GM18858 (cell line): Measurements from ENCODE around the gene DYNC1I1.
"Not testable (repeated sequence)": the region's sequence is repeated elsewhere in the genome, so short reads cannot be mapped to it uniquely, and the experiment has no call there.

Source experiments
- ATAC-seq: cut with Tn5 transposase; IDR thresholded peaks from one replicate; pipeline ENCODE4 v1.9.1; 2021; ENCODE audit not compliant: unreplicated experiment

Gene DYNC1I1

DNA sequence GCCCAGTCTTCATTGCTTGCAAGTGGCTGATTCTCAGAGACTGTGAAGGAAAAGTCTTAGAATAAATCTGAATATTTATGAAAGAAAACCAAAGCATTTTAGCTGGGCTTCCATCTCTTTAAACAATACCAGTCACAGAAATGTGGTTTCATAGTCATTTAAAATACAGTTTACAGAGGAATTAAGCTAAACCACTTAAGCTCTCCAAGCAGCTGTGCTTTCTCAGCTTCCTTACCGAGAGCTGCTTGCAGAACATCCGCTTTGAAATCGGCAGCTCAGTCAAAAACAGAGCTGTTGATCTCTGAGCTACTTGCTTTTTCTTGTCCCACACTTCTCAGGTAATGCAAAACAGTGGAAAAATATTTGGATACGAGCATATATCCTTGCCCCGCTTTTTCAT is 134.5 kb downstream of the DYNC1I1 start:
- ATAC-seq: no peak

DNA sequence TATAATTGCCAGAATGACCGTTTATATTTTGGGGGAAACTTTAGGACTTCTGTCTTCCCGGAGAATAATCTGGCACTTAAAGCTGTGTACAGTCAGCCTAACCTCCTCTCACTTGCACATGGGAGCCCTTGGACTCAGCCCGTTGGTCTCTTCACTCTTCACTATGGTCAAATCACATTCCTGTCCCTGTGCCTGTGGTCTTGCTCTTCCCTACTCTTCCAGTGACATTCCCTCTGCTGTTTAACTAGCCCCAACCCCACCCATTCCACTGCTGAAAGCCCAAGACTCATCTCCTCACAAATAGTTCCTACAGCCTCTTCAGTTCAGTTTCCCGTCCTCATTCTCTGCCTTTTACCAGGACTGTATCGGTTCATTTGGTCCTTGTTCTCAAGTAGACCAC is 135.0 kb downstream of the DYNC1I1 start:
- no peak for ATAC-seq

DNA sequence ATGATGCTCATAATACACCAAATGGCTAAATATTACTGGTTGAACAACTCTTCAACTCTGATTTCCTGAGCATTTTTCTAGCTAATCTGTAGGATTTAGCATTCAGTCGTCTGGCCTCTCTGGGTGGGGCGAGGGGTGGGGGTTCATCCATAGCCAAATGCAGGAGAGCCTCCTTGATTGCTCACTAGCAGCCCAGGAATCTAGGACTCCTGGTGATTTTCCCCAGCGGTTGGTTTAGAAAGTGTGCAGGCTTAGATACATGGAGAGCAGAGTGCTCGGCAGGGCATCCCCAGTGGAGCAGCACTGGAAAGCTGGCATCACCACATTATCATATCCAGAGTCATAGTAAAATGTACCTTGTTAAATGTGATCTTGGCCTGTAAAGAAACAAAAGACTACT is 136.1 kb downstream of the DYNC1I1 start:
- ATAC-seq: no peak

DNA sequence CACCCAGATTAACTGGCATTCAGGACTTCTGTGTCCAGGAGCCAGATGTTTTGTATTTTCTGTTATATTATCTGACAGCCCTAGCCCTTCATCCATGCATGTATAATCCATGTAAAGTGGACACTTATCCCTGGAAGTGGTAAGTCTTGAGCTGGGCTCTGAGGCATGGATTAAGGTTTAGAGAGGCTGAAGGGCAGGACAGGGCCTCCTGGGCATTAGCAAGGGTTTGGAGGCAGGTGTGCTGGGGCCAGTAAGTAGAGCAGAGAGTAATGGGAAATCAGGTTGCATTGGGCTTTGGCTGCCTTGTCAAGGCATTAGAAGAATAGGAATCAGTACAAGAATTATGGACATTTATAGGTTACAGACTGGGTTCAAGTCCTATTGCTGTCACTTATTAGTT is 138.0 kb downstream of the DYNC1I1 start:
- ATAC-seq: no peak

DNA sequence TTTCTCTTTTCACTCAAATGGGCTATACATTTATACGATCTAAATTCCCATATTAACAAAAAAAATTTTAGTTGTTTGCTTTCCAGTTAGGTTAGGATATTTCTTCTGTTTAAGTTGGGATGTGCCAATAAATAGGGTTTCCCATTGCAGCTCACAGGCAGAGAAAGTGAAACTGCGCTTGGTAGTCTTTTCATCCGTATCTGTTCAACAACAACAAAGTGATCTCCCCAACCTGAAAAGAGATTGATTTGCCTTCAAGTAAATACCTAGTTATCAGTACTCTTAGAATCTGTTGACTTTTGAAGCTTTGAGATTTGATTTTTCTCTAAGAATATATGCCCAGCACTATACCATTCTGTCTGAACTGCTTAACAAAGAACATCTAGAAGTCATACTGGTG is 143.4 kb downstream of the DYNC1I1 start:
- no peak for ATAC-seq

DNA sequence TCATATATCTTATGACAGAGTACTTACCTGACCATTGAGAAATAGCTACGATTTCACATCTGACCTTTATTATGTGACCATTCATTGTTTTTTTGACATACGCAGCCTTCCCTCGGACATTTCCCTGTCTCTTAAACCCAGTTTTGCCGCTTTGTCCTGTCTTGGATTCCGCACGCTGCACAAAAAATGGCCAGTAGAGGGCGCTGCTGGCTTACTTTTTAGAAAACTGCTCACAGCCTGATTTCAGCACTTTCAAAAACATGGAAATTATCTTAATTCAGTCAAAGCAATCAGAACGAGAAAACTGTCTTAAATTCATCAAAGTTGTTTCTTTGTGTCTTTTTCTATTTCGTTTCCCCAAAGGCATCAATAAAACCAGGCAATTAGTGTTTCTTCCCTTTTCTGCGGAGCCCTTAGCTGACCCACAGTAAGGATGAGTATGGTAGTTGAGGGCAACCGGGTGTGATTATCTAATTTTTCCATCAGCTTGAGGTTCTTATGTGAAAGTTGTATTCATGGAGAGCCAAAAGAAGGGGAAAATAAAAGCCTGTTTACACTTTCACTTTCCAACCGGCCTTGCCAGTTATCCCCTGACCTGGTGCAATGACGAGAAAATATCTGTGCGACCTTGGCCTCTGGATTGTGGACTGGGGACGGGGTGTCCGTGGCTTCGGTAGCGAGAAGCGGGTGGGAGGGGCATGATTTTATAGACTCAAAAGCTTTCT is 144.4 kb downstream of the DYNC1I1 start:
- no peak for ATAC-seq

DNA sequence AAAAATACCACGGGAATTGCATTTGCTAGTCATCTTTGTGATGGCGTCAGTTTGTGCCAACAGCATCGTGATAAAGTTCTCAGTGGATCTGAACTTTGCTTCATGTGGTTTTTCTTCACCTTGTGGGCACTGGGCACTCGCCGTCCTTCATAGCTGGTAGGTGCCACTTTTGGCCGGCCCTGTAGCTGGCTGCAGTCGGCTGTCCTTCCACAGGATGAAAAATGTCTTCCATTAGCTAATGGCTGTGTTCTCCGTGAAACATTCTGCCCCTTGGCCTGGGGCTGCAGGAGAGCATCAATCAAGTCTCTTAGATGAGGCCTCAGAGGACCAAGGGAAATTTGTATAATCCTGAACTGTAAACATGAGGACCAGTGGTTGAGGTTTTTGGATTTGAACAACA is 145.3 kb downstream of the DYNC1I1 start:
- no peak for ATAC-seq

DNA sequence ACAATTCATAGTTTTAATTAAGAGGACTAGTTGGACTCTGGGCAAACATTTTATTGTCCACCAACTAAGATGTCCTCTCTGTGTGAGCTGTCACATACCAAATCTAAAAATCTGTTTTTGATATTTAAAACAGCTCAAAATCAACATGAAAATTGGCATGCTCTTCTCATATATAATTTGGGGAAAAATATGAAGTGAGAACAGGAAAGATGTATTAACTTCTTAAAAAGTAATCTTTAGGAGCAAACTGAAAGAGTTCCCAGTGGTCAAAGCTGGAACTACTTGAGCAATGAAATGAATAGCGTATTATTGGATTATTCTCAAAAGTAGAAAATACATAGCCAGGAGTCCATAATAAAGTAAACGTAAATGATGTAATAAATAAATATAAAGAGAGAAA is 147.2 kb downstream of the DYNC1I1 start:
- no peak for ATAC-seq

DNA sequence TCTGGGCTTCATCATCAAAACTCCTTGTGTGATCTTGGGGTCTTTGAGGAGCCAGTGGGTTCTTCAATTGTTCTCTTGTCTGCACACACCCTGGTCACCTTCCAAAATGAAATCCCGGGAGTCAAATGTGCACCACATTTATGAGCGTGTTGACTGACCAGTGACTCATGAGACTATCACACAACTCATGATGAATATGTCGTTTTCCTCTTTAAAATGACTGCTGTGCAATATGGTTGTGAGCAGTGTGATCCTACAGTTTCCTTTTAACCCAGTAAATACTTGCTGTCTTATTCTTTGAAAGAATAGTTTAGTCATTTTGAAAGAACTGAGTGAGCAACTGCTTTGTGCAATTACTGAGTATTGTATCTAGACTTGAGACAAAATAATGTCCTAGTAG is 149.2 kb downstream of the DYNC1I1 start:
- no peak for ATAC-seq

DNA sequence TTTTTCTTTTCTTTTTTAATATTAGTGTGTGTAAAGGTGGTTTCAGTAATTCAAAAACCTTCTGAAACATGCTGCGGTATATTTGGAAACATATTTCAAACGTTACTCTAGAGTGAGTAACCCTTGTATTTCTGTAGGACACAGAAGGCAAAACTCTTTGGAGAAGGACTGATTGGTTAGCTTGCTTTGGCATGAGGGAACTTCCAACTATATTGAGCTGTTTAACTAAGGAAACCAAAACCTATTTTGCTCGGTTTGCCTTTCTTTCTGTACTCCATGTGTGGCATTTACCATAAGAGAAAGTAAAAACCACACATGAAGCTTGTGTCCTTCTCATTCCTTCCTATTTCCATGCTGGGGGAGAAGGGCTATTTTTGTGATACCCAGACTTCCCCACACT is 149.8 kb downstream of the DYNC1I1 start:
- ATAC-seq: no peak

DNA sequence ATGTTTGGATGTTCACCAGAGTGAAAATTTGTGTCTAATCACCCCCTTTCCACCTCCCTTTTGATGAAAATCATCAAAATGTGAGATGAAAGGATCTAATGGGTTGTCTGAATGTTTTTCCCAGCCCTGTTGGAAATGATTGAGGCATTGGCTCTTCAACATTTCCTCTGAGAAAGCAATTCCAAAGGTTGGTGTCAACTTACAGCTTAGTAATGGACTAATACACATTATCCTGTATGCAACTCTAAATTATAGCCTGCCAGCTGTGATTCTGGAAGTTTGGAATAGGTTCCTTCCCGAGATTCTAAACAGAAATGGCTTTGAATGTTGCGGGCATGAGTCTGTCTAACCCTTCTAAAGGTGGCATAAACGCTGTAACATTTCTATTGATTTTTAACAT is 152.9 kb downstream of the DYNC1I1 start:
- no peak for ATAC-seq

DNA sequence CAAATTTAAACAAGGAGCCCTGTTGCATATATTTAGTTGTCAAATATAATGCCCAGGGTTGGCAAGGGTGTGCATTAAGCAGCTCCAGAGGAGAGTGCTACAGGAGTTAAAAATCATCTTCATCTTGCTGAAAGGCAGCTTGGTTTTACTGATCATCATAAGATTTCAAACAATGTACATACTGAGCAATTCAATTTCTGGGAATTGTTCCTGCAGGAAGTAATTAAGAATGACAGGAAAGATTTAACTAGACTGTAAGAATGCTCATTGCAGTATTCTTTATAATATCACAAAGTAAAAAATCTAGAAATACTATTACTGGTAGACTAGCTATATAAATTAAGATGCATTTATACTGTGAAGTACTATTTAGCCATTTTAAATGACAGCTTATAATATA is 153.6 kb downstream of the DYNC1I1 start:
- ATAC-seq: no peak

DNA sequence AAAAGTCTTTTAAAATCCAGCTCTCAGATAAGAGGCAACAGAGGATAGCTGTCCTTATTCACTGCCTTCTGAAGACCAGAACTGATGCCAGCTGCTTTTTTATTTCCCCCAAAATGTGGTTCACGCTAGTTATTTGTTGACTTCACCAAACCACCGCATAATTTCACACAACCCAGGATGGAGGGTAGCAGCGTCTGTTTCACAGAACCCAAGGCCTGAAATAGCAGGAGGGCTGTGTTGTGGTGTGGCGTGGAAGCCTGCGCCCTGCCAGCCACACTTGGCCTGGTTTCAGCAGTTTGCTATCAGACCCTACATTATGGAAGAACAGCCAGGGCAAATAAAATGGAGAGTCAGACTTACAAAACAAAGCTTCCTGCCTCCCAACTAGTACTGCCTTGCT is 155.4 kb downstream of the DYNC1I1 start:
- no peak for ATAC-seq

DNA sequence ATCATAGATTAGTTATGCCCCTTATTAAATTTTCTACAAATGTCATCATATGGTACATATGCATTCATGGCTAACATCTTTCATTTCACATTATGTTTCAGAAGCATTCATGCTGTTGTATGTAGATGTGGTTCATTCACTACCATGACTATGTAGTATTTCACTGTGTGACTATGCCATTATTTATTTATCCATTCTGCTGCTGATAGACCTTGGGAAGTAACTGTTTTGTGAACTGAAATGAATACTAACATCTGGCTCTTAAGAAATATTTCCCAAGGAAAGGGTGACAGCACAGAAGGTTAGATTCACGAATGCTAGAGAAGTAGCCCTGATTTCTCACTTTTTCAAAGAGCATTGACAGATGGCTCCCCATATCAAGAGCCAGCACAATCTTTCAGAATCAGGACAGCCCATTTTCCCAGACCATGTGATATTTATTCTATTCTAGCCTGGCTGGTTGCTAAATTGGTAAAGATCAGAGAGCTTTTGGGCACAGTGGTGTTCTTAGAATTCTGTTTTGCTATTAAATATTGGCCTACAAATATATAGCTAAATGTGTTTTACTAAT is 157.4 kb downstream of the DYNC1I1 start:
- no peak for ATAC-seq

DNA sequence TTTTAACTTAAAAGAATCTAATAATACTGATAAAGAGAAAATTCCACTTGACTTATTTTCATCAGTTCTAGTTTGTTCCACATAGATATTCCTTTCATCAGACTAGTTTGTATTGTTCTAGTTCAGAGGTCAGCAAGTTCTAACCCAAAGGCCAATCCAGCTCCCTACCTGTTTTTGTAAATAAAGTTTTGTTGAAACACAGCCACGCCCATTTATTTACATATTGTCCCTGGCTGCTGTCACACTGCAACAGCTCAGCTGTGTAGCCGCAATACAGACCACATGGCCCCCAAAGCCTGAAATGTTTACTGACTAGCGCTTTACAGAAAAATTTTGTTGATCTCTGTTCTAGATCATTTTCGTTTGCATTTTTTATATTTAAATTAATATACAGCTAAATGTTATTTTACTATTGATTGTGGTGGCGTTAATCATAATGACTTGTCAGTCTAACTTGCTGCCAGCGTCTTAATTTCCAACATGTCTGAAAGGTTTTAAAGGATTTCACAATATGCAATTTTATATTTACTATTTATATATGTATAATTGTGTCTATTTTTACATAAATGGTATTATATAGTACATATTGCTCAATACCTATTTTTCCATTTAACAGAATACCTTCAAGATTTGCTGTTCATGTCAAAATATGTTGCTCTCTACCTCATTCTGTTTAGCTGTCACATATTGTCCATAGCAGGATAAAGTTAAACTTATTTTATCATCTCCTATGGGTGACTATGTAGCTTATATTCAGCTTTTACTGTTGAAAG is 159.3 kb downstream of the DYNC1I1 start:
- no peak for ATAC-seq

DNA sequence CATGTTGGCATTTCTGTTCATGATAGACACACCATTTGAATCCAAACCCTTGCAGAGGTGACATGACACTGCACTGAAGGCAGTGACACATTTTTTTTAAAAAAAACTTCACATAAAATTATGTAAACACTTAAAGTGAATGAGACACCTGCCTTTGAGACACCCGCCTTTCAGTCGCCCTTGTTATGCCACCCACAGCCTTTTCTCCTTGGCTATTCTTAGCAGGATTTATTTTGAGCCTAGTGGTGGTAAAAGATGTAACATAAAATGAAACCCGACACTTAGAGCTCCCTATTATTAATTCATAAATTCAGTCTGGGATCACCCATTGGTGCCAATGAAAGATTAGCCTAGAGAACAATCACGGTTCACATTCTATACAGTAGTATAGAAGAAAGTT is 161.3 kb downstream of the DYNC1I1 start:
- no peak for ATAC-seq

DNA sequence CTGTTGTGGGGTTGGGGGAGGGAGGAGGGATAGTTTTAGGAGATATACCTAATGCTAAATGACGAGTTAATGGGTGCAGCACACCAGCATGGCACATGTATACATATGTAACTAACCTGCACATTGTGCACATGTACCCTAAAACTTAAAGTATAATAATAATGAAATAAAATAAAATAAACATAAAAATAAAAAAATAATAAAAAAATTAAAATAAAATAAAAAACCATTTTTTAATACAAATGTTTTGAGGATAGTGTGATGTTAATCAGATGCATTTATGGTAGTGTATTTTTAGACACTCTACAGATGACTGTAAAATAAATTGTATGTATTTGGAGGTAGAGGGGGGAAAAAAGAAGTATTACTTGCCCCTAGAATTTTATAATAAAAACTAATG is 172.5 kb downstream of the DYNC1I1 start:
- ATAC-seq: not testable (repeated sequence)

DNA sequence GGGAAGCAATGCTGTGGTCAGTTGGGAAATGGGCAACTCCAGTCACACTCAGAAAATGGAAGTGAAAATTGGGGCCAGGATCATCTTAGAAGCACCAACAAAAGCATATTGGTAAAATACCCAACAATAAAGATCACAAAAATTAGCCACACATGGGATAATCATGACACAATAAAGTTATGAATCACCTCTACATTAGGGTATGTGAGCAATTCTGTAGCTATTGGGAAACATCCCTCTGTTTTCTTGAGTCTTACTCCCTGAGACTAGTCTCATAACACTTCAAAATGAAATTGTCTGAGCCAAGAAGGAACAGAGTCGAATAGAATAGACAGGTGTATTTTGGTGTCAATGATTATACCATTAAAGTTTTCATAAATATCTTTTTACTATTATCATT is 178.3 kb downstream of the DYNC1I1 start:
- no peak for ATAC-seq

DNA sequence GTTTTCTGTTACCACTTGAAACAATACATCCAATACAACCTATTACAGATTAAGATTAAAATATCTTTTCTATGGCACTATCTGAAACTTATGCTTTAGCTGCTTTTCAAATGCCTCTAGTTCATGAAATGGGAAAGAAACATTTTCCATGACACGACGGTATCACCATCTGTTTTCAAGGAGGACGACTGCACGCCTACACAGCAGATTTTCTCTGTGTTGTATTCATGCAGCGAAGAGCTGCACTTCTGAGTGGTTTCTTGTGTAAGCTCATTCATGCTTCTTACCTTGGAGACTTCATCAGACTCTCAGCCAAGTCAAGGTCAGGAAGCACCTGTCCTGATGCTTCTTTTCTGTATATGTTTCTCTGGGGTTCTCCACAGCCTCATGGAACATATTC is 179.2 kb downstream of the DYNC1I1 start:
- ATAC-seq: no peak

DNA sequence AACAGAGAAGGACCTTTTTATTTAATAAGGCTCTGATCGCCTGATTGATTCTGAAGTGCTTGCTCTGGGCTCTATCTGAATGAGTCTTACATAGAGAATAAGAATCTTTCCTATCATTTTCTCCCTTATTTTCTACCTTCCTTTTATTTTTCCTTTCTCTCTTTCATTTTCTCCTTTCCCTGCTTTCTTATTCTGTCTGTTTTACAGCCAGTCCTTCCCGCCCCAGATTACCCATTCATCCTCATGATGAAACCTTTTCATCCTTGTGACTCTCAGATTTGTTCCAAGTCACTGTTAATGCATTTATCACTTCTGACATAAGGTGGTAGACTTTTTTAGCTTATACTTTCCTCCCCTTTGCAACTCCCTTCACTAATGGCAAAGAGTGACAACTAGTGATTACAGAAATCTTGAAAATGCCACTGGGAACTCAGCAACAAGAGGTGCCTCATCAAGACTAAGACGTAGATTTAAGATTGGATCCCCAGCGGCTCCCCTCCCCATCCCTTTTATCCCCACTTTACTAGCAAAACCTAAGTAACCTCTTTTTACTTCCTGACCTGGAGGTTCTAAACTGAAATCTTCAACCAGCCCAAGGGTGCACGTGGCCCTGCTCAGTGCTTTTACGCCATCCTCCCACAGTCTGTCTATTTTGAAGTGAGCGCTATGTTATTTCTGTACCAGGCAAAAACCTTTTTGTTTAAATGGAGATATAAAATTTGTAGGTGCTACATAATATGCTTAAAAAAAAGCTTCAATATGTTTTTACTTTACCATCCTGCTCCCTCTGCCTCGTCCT is 179.8 kb downstream of the DYNC1I1 start:
- ATAC-seq: no peak

DNA sequence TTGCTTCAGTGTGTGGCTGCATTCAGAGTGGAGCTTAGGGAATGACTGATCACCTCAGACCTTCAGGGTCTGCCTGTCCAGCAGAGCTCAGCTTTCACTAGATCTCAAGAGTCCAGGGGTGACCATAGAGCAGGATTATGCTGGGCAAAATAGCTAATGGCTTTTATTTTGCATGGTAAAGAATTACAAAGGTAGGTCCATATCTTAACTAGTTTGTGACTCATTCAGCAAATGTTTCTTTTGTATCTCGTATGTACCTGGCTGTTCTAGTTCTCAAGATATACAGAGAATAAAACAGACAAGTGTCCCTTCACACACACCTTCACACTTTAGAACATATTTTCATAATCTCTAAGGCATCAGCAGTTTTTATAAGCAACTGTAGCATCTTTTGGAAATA is 180.5 kb downstream of the DYNC1I1 start:
- ATAC-seq: no peak

DNA sequence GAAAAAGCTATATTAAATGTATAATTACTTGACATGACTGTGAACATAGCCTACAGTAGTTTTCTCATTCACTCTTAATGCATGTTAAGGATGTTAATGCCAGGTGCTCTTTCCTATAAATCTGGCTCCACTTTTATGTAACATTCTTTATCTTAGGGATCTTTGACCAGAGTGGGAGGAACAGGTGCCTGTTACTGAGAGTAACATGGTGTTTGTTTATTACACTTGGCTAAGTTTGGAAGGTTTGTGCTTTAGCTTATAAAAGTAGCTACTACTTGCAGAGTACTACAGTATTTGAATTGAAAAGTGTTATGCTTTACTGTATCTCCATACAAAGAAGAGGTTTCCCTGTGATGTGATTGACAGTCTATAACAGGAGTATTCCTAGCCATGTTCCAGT is 183.4 kb downstream of the DYNC1I1 start:
- ATAC-seq: no peak
